ENCODE data around the gene FUBP1. TPM values are rescaled to one million over a fixed set of nuclear protein-coding genes. Genes with fewer than 3 reads are reported as not detected.

The FUBP1 gene
- total and polyA plus RNA-seq, 9 of the 15 experiments (the other 6 are each of a cell fraction or from before 2014, with no cell fraction given), result 104 to 294 (median 213) TPM

GRCh38 chr1:78003882-78004718 is 25.2 kb upstream of the FUBP1 start (continued):
- peak; percentile 54; the same call in 1 of the 2 replicates for TF ChIP-seq ZKSCAN8 (CRISPR knock-in tag; IDR thresholded peaks at IDR 0.05)
- TF ChIP-seq DIDO1 (tag; IDR thresholded peaks at IDR 0.05; ENCODE audit: low read depth), result no peak
- no peak for TF ChIP-seq CBX8 (IDR thresholded peaks at IDR 0.05; ENCODE audit: borderline replicate concordance, extremely low read depth, low read depth, low read length, poor library complexity, severe bottlenecking)
- TF ChIP-seq CHCHD3 (CRISPR knock-in tag; IDR thresholded peaks at IDR 0.05), result peak; percentile 100
- peak; percentile 100 for TF ChIP-seq HBP1 (CRISPR knock-in tag; IDR thresholded peaks at IDR 0.05)
- peak in 1 of 2 experiments; percentile 17; a peak in 1 of 4 replicates for TF ChIP-seq FOXK2 (conservative IDR thresholded peaks at IDR 0.05 in 1 of 2, IDR thresholded peaks at IDR 0.05 in 1 of 2; ENCODE audit: low read depth in 2 of 2)
- no peak for TF ChIP-seq SREBF1 (IDR thresholded peaks at IDR 0.05; ENCODE audit: borderline replicate concordance, low read depth, low read length)
- no peak for TF ChIP-seq RBM15 (IDR thresholded peaks at IDR 0.05; ENCODE audit: insufficient read depth, low read length)
- peak; percentile 75 for TF ChIP-seq ZNF707 (CRISPR knock-in tag; conservative IDR thresholded peaks at IDR 0.05)
- TF ChIP-seq KLF10 (CRISPR knock-in tag; IDR thresholded peaks at IDR 0.05), result peak; percentile 100
- no peak for TF ChIP-seq ZNF408 (CRISPR knock-in tag; IDR thresholded peaks at IDR 0.05; ENCODE audit: low read depth)
- peak; percentile 98 for TF ChIP-seq CREB5 (CRISPR knock-in tag; IDR thresholded peaks at IDR 0.05)
- no peak for TF ChIP-seq E2F5 (CRISPR knock-in tag; IDR thresholded peaks at IDR 0.05)
- no peak for TF ChIP-seq HMGXB4 (CRISPR knock-in tag; IDR thresholded peaks at IDR 0.05)
- no peak for TF ChIP-seq GABPB1 (CRISPR knock-in tag; IDR thresholded peaks at IDR 0.05)
- TF ChIP-seq HEY1 (CRISPR knock-in tag; IDR thresholded peaks at IDR 0.05; ENCODE audit: borderline replicate concordance), result peak; percentile 100
- TF ChIP-seq KLF13 (tag; IDR thresholded peaks at IDR 0.05; ENCODE audit: borderline replicate concordance, low read depth), result no peak
